Measurements from ENCODE around the gene SYNE2.
"Not testable (repeated sequence)": the region's sequence is repeated elsewhere in the genome, so short reads cannot be mapped to it uniquely, and the experiment has no call there.

SYNE2 gene

DNA sequence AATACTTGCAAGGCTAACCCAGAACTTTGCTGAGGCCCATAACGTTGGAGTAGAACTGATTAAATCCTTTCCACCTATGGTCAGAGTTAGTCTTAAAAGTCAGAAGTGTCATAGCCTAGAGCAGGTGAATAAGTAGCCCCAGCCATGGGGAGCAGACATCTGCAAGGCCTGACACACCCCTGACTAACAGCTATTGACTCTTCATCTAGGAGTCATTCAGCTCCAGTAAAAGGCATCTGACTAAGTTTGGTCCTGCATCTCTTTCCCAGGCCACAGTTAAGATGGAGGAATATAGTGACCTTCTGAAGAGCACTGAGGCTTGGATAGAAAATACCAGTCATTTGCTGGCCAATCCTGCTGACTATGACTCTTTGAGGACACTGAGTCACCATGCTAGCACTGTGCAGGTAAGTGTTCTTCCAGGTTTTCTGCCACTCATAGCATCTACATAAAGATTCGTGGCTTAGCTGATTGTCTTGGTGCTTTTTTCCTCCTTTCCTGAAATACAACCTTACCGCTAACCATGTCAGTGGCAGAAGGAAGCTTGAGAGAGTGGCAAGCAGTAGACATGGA lies 228.5 kb downstream of the SYNE2 start:
- no peak for DNase-seq

DNA sequence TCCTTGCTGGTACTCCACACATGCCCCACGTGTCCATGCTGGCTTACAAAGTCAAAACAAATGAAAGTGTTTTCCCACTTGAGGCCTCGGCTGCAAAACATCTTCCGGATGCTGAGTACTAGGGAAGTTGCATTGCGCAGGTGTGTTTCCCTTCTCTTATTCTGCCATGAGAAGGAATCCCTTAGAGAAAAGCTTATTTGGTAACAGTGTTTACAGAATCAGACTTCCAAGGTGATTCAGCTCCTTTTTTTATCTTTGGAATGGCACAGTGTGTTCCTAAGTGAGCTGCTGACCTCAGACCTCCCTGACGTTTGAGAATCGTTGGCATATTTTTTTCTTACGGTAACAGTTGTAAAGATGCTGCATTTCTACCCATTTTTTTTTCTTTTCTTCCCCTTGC lies 230.0 kb downstream of the SYNE2 start:
- DNase-seq = no peak

DNA sequence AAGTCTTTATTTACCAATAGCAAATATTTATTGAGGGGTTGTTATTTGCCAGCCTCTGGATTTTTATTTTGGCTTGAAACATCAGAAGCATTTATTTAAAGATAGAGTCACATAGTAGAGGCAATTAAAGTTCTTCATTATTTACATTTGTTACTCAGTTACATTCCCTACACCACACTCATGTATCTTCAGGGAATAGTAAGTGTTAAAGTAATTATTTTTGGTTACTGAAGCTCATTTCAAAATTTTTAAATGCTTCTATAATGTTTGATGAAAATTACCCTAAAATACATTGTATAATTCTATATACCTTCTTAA lies 235.8 kb downstream of the SYNE2 start:
- no peak for DNase-seq

GRCh38 chr14:64089920-64090319 lies 237.1 kb downstream of the SYNE2 start:
- no peak for DNase-seq

DNA sequence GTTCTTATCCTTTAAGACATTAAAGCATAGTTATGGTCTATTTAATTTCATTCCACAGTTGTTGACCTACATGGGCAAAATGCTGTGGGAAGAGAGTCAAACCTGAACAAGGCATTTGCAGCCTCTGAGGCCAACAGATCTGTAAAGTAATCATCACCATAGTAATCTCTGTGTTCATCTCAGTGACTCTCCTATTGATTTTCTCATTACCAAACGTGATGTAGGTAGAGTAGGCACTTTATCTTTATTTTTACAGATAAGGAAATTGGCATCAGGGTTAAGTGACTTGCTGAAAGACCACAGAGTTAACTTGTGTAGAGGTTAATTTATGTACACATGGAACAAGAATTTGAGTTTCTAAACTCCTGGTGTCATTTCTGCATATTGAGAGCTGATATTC lies 238.4 kb downstream of the SYNE2 start:
- DNase-seq = no peak

DNA sequence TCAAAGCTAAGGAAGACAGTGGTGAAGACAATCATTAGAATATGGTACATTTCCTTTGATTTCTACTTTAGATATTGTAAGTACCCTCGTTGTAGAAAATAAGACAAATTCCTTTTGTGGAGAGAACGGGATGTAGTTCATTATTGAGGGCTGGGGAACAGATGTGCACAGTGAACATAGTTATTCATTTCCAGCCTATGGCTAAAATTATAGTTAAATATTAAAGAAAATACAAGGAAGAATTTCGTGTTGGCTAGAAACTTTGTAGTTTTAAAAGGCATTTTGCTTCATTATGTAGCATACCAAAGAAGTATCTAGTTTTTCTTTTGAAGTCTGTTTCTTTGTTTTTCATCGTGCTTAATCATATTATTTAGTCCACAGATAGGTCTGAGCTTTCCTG lies 239.5 kb downstream of the SYNE2 start:
- DNase-seq = no peak

DNA sequence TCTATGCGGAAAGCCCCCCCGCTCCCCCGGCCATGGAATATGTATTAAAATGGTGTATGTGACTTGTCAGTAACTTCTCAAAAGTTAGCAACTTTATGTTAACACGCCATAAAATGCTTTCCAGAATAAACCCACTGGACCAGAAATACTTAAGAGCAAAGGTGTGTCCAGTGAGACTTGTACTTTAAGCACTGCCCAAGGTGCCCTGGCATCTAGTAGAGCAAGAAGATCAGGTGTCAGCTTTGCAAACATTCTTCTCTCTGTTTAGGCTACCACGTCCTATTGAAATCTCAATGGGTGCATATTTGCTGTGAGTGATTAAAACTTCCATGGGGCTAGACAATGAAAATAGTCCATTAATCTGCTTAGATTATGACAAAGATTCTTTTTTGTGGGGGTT lies 240.1 kb downstream of the SYNE2 start:
- DNase-seq = no peak

DNA sequence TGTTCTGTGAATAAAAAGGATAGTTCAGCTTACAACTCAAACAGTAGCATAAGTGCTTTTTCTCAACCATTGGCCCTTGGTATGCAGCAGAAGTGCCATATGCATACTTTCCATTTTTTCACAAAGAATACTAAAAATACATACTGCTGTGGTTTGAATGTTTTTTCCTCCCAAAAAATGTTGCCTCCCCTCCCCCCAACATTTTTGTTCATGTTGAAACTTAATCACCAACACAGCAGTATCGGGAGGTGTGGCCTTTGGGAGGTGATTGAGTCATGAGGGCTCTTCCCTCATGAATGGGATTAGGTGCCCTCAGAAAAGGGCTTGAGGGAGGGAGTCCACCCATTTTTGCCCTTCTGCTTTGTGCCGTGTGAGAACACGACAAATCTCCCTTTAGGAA lies 242.8 kb downstream of the SYNE2 start:
- DNase-seq = no peak

GRCh38 chr14:64098120-64098519 lies 245.3 kb downstream of the SYNE2 start:
- no peak for DNase-seq

GRCh38 chr14:64107438-64107837 lies 254.6 kb downstream of the SYNE2 start:
- no peak for DNase-seq

DNA sequence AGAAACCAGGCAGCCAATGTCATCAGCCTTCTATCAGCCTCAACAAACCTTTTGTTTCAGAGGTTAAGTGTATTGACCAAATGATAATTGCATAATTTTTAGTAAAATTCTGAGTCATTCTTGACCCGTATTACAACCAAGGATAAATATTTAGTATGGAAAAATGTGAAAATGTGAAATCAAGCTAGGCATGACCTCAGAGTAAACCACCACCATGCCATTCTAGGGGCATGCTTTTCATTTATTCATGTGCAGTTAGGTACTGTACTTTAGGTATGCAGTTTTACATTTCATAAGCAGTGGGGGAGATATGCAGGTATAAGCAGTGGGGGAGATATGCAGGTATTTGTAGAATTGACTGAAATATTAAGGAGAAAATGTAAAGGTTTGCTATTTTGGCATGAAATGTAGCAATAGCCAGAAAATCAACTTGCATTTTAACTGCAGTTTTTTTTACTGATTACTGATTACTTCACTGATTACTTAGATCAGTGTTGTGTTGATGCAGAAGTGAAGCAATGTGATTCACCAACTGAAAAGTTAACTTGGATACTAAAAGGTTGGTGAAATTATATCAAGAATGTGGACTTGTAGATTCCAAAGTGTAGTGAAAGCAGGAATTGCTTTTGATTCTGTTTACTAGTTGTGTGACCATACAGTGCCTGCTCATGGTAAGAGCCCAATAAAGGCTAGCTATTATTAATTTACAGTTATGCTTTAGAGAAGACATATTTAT lies 257.2 kb downstream of the SYNE2 start:
- no peak for DNase-seq

DNA sequence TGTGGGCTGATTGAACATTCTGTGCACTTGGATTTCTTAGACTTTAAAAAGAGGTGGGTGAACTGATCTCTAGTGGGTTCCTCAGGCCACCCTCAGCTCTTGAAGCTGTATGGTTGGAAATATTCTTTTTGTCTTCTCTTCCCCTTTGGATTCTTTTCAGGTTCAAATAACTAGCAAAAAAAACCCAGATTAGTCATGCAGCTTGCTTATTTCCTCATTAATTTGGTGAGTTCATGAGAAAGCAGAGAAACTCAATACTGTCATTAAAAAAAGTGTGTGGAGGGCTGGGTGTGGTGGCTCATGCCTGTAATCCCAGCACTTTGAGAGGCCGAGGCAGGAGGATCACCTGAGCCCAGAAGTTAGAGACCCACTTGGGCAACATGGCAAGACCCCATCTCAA lies 258.0 kb downstream of the SYNE2 start:
- DNase-seq = no peak

DNA sequence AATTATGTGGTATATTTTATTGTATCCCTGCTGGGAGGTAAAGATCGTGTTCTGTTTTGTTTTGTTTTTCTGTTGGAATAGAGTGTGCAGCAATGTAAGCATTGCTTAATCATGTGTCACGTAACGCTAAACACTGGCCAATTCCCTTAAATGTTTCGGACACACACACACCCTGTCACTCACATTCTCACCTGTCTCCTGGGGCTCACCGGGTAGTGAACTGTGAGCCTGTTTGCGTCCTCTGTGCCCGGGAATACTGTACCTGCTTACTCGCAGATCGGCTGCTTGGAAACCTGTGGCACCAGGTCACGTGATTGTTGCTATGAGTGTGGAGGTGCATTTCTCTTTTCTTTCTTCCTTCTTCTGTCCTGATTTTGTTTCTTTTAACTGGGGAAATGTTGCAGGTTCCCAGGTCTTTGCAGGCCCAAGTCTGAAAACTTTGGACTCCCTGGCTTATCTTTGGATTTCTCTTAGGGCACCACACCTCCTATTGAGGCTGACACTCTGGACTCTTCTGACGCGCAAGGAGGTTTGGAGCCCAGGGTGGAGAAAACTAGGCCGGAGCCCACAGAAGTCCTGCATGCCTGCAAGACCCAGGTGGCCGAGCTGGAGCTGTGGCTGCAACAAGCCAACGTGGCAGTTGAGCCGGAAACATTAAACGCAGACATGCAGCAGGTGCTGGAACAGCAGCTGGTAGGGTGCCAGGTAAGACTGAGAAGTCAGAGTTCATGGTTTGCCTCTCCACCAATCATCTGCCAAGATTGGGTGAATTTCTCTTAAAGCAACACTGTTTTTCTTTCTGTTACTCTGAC lies 260.3 kb downstream of the SYNE2 start:
- no peak for DNase-seq

GRCh38 chr14:64114166-64114565 lies 261.4 kb downstream of the SYNE2 start:
- no peak for DNase-seq

DNA sequence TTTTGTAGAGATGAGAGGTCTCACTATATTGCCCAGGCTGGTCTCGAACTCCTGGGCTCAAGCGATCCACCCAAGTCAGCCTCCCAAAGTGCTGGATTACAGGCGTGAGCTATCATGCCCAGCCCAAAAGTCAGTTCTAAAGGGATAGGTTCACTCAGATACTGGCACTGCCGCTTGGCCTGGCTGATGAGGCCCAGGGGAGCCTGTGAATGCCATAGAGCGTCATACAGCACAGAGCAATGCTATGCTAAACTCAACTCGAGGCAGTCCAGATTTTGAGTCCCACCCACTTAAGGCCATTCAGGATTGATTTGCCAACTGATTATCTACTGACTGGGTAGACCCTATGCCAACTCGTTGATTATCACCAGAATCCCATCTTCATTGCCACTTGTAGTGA lies 262.0 kb downstream of the SYNE2 start:
- no peak for DNase-seq

GRCh38 chr14:64115401-64115800 lies 262.6 kb downstream of the SYNE2 start:
- no peak for DNase-seq

DNA sequence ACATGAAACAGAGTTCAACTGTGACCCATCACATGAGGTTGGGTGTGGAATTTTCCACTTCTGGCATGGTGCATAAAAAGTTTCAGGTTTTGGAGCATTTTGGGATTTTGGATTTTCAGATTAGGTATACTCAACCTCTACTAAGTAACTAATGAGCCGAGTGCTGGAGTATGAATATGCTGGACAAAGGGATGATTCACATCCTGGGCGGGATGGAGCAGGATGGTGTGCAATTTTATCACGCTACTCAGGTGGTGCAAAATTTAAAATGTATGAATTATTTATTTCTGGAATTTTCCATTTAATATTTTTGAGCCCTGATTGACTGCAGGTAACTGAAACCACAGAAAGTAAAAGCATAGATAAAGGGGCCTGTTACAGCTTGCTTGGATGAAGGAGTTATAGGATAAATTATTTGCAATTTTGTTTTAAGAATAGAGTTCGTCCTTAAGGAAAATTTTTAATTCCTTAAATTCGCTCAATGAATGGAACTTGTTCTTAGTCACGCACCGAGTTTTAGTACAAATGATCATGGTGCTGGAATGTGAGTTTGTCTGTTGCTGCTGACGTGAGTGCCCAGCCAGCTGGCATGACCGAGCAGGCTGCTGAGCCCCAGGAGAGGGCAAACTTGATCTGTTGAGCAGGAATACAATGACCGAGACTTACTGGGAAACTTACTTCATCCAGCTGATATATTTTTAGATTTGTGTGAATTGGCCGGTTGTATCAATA lies 265.0 kb downstream of the SYNE2 start:
- DNase-seq = no peak

- not testable (repeated sequence) for DNase-seq
These were observed 265.6 kb downstream of the SYNE2 start for GRCh38 chr14:64118403-64118742.

GRCh38 chr14:64118892-64119291 lies 266.1 kb downstream of the SYNE2 start:
- DNase-seq = no peak

DNA sequence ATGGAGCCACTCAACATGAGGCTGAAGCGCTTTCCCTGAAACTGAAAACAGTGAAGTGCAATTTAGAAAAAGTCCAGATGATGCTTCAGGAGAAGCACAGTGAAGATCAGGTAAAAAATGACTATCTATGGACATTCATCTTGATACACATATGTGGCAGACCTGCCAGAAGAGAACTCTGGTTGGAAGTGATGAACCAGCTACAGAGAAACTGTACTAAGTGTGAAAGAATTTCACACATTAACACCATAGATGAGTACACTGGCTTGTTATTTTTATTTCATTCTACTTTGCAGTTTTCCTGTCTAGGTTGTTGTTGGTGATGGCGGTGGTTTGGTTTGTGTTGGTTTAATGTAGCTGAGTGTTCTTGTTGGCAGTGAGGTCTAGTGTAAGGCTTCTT lies 266.7 kb downstream of the SYNE2 start:
- no peak for DNase-seq

DNA sequence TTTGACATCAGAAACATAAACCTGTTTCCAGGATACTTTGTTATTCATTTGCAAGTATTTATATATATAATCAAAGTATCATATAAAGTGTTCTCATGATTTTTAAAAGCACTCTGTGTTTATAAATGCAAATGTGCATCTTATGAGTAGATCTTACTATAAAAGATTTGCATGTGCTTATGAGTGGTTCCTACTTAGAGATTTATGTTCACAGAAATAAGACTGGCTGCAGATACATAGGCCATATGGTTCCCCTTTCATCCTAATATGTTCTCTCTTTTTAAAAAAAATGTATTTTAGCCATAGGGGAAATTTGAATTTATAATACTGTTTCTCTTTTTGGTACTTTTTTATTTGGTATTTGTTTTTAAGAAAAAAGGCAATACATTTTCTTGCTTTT lies 267.2 kb downstream of the SYNE2 start:
- DNase-seq = no peak

- DNase-seq = no peak
These were observed 270.5 kb downstream of the SYNE2 start for GRCh38 chr14:64123241-64123822.

DNA sequence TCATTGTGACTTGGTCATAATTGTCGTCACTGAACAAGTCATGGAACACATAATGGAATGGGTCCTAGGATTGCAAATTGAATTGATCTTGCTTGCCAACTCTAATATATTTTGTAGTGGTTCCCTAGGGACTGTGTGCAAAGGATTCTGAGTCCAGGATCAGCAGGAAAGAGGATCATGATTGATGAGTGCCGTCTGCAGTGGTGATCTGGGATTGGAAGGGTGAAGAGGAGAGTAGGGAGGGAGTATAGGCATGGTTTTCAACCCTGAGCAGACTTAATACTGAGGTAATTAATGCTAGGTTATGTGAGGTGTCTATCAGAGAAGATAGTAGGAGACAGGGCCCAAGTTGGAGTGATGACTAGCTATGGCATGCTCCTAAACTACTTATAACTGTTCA lies 272.5 kb downstream of the SYNE2 start:
- DNase-seq = no peak

Measured in NK-92 treated with Interleukin-12 subunit alpha and Interleukin-12 subunit beta, amount 100 ng/mL, for 24 hours (cell line).